Measurements from ENCODE around the gene ZBTB45. TPM values are rescaled to one million over a fixed set of nuclear protein-coding genes. Genes with fewer than 3 reads are reported as not detected.

Gene ZBTB45
- total RNA-seq, 1 experiment from 2014 or later = 19.7 TPM

DNA sequence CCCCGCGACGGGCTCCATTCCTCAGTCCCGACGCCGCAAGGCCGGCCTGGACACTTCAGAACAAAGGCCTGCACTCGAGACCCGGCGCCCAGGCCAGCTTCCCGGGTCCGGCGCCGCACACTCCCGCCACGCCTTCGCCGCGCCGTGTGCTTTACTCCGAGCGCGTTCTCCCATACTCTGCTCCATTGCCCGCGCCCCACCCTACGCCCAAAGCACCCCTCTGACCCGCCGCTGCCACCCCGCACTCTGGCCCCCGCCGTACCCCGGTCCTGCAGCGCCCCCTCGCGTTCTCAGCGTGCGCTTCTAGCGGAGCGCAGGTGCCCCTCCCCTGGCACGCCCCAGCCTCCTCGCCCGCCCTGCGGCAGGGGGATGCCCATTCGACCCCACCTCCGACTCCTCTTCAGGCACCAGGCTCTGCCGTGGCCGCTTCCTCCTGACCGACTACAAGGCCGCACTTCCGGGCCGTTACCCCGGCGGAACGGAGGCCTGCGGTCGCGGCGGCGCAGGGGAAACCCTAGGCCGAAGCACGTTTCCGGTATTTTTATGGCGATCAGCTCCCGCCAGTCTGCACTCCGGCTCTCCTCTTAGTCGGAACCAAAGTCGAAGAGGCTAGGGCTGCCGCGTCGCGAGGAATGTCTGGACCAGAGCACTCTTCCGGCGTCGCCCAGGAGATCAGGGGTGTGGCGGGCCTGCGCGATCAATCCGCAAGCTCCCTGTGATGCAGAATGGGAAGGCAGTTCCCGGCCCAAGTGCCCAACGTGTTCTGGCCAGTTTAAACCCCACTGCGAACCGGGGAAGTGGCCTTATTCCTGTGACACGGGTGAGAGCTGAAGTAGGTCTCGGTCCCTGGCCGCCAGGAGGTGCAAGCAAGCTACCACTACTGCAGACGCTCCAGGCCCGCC is at the start of gene ZBTB45 (continued):
- TF ChIP-seq, protein P1, sequence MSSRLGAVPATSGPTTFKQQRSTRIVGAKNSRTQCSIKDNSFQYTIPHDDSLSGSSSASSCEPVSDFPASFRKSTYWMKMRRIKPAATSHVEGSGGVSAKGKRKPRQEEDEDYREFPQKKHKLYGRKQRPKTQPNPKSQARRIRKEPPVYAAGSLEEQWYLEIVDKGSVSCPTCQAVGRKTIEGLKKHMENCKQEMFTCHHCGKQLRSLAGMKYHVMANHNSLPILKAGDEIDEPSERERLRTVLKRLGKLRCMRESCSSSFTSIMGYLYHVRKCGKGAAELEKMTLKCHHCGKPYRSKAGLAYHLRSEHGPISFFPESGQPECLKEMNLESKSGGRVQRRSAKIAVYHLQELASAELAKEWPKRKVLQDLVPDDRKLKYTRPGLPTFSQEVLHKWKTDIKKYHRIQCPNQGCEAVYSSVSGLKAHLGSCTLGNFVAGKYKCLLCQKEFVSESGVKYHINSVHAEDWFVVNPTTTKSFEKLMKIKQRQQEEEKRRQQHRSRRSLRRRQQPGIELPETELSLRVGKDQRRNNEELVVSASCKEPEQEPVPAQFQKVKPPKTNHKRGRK (CRISPR knock-in tag; IDR thresholded peaks at IDR 0.05; ENCODE audit: borderline replicate concordance) = 0 out of 2 replicates have a peak, but pooled peaks have one; percentile 77
- 0 out of 2 replicates have a peak, but pooled peaks have one; percentile 60 for TF ChIP-seq ZNF416 (CRISPR knock-in tag; IDR thresholded peaks at IDR 0.05)
- TF ChIP-seq, protein P2, sequence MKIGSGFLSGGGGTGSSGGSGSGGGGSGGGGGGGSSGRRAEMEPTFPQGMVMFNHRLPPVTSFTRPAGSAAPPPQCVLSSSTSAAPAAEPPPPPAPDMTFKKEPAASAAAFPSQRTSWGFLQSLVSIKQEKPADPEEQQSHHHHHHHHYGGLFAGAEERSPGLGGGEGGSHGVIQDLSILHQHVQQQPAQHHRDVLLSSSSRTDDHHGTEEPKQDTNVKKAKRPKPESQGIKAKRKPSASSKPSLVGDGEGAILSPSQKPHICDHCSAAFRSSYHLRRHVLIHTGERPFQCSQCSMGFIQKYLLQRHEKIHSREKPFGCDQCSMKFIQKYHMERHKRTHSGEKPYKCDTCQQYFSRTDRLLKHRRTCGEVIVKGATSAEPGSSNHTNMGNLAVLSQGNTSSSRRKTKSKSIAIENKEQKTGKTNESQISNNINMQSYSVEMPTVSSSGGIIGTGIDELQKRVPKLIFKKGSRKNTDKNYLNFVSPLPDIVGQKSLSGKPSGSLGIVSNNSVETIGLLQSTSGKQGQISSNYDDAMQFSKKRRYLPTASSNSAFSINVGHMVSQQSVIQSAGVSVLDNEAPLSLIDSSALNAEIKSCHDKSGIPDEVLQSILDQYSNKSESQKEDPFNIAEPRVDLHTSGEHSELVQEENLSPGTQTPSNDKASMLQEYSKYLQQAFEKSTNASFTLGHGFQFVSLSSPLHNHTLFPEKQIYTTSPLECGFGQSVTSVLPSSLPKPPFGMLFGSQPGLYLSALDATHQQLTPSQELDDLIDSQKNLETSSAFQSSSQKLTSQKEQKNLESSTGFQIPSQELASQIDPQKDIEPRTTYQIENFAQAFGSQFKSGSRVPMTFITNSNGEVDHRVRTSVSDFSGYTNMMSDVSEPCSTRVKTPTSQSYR (CRISPR knock-in tag; IDR thresholded peaks at IDR 0.05) = peak; percentile 92
- TF ChIP-seq NFATC4 (CRISPR knock-in tag; IDR thresholded peaks at IDR 0.05) = no peak
- no peak for TF ChIP-seq ZNF317 (CRISPR knock-in tag; IDR thresholded peaks at IDR 0.05; ENCODE audit: borderline replicate concordance, low read depth)
- TF ChIP-seq ZNF121 (CRISPR knock-in tag; IDR thresholded peaks at IDR 0.05) = no peak
- TF ChIP-seq, protein P3, sequence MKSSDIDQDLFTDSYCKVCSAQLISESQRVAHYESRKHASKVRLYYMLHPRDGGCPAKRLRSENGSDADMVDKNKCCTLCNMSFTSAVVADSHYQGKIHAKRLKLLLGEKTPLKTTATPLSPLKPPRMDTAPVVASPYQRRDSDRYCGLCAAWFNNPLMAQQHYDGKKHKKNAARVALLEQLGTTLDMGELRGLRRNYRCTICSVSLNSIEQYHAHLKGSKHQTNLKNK (CRISPR knock-in tag; IDR thresholded peaks at IDR 0.05) = 0 out of 2 replicates have a peak, but pooled peaks have one; percentile 4
- TF ChIP-seq GABPB1 (CRISPR knock-in tag; IDR thresholded peaks at IDR 0.05) = peak; percentile 97
- peak; percentile 56; the same call in 1 of the 2 replicates for TF ChIP-seq ETV6 (CRISPR knock-in tag; IDR thresholded peaks at IDR 0.05)
- no peak for TF ChIP-seq IRF2 (CRISPR knock-in tag; IDR thresholded peaks at IDR 0.05; ENCODE audit: borderline replicate concordance, low read depth)
- no peak for TF ChIP-seq GRHL2 (CRISPR knock-in tag; IDR thresholded peaks at IDR 0.05; ENCODE audit: insufficient replicate concordance, severe bottlenecking)
- TF ChIP-seq SP1 (CRISPR knock-in tag; conservative IDR thresholded peaks at IDR 0.05) = peak; percentile 94
- TF ChIP-seq, protein P4, sequence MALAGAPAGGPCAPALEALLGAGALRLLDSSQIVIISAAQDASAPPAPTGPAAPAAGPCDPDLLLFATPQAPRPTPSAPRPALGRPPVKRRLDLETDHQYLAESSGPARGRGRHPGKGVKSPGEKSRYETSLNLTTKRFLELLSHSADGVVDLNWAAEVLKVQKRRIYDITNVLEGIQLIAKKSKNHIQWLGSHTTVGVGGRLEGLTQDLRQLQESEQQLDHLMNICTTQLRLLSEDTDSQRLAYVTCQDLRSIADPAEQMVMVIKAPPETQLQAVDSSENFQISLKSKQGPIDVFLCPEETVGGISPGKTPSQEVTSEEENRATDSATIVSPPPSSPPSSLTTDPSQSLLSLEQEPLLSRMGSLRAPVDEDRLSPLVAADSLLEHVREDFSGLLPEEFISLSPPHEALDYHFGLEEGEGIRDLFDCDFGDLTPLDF (CRISPR knock-in tag; IDR thresholded peaks at IDR 0.05) = peak; percentile 75
- peak; percentile 79 for TF ChIP-seq SMAD3 (CRISPR knock-in tag; IDR thresholded peaks at IDR 0.05; ENCODE audit: borderline replicate concordance)
- no peak for TF ChIP-seq RORB (CRISPR knock-in tag; IDR thresholded peaks at IDR 0.05)
- no peak for TF ChIP-seq ZNF219 (CRISPR knock-in tag; IDR thresholded peaks at IDR 0.05; ENCODE audit: borderline replicate concordance)
- TF ChIP-seq CREB1 (CRISPR knock-in tag; IDR thresholded peaks at IDR 0.05) = peak; percentile 92; the same call in 1 of the 2 replicates

DNA sequence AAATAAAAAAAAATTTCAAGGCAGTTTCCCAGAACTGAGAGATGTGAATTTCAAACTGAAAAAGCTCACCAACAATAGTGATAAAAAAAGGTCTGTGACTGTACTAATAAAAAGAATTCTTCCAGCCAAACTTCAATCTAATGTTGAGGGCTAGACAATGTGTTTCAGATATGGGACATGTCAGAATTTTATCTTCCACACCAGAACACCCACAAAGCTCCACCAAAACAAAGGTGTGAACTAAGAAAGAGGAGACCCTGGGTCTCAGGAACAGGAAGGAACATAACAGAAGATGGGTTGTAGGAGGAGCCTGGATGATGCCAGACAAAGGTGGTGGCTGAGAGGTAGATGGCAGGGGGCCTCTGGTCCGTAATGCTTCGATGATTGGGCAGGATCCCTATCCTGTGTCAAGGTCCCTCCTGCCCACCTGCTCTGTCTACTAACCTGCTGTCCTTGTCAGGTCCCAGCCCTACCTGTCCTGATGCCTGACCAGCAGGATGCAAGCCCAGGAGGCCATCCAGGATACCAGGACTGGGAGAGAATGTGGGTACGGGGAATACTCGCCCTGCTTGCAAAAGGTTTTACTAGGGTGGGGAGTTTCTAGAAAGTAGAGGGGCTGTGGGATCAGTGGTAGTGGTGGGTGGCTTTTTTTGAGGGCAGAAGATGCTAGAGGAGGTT is 49.0 kb upstream of the ZBTB45 start:
- no peak for ATAC-seq
- Mint-ChIP-seq H3K9me3 (no peaks in the 10 kb centered on the region), H3K4me1 (peaks cover 13% of the 10 kb centered on the region), H3K4me3 (no peak overlapping the region), H3K27ac (no peak overlapping the region), H3K27me3 (ENCODE audit: low read depth) (peaks cover 15% of the 10 kb centered on the region), H3K36me3 (peaks cover 15% of the 10 kb centered on the region; the same call in 1 of the 2 replicates)
- POLR2A ChIA-PET = no interaction called here
- CTCF ChIA-PET = interaction anchor here (1.2 kb wide), 1 partner anchor 12 kb away, joined by 3 read pairs; no protein-coding TSS in a partner anchor
- DNase-seq (ENCODE audit: low spot score) = no peak
- no peak for TF ChIP-seq SOX15 (CRISPR knock-in tag; IDR thresholded peaks at IDR 0.05)
- TF ChIP-seq SMAD4 (CRISPR knock-in tag; IDR thresholded peaks at IDR 0.05) = no peak
- no peak for TF ChIP-seq FOXP1 (CRISPR knock-in tag; IDR thresholded peaks at IDR 0.05; ENCODE audit: borderline replicate concordance)
- TF ChIP-seq, protein P5, sequence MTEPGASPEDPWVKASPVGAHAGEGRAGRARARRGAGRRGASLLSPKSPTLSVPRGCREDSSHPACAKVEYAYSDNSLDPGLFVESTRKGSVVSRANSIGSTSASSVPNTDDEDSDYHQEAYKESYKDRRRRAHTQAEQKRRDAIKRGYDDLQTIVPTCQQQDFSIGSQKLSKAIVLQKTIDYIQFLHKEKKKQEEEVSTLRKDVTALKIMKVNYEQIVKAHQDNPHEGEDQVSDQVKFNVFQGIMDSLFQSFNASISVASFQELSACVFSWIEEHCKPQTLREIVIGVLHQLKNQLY (CRISPR knock-in tag; IDR thresholded peaks at IDR 0.05) = no peak
- TF ChIP-seq ZNF232 (CRISPR knock-in tag; IDR thresholded peaks at IDR 0.05) = no peak
- TF ChIP-seq NR1H2 (CRISPR knock-in tag; IDR thresholded peaks at IDR 0.05) = no peak

Data from WTC11 (cell line).